Measurements from ENCODE around the gene CST7.

CST7 gene

GRCh38 chr20:24935140-24935539 lies 13.9 kb upstream of the CST7 start:
- no peak overlapping the region for H3K27ac ChIP-seq (replicated peaks)
- no peak overlapping the region for H3K4me3 ChIP-seq (replicated peaks; ENCODE audit: insufficient read depth, low read length)
- no peaks in the 10 kb centered on the region for H3K27me3 ChIP-seq (ENCODE audit: insufficient read depth, poor library complexity, severe bottlenecking)
- no peak for TF ChIP-seq POLR2AphosphoS5 (IDR thresholded peaks at IDR 0.05; ENCODE audit: low read depth)
- TF ChIP-seq REST (IDR thresholded peaks at IDR 0.05; ENCODE audit: insufficient replicate concordance, low read depth), result no peak
- TF ChIP-seq GABPA (IDR thresholded peaks at IDR 0.05; ENCODE audit: low read depth), result no peak
- TF ChIP-seq CTCF (IDR thresholded peaks at IDR 0.05; ENCODE audit: insufficient read depth, low read length), result no peak
- TF ChIP-seq SPI1 (IDR thresholded peaks at IDR 0.05; ENCODE audit: borderline replicate concordance, low read depth), result no peak
- no peak for DNase-seq (ENCODE audit: low read depth in 1 of 2, low spot score in 1 of 2)

DNA sequence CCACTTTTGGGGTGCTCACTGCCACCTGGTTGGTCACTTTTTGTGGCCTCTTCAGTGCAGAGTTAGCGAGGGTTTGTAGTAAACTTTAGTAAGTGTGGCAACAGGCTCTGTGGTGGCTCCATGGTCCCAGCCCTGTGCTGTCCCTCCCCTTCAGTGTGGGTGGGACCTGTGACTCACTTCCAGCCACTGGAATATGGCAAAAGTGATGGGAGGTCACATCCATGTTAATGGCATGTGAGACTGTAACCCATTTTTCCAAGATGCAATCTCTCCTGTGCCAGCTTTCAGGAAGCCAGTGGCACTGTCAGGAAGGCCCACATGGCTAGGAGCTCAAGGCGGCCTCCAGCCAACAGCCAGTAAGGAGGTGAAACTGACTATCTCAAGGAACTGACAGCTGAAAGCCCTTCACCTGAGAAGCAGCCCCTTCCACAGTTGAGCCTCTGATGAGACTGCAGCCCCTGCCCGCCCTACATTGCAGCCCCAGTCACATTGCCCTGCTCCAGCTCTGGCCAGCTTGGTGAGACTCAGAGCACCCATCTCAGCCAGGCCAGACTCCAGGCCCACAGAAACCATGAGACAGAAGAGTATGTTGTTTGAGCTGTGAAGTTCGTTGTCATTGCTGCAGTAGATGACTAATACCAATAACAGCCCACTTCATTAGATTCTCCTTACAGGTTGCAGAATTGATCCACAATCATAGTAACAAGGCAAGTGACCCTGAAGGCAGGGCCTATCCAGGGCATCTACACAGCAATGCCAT lies 13.1 kb upstream of the CST7 start:
- Histone ChIP-seq H3K27me3 (ENCODE audit: insufficient read depth, poor library complexity, severe bottlenecking) (no peaks in the 10 kb centered on the region), H3K4me3 (replicated peaks; ENCODE audit: insufficient read depth, low read length) (no peak overlapping the region), H3K27ac (replicated peaks) (no peak overlapping the region)
- DNase-seq (ENCODE audit: low read depth in 1 of 2, low spot score in 1 of 2), result no peak
- no peak for TF ChIP-seq SPI1 (IDR thresholded peaks at IDR 0.05; ENCODE audit: borderline replicate concordance, low read depth)
- TF ChIP-seq REST (IDR thresholded peaks at IDR 0.05; ENCODE audit: insufficient replicate concordance, low read depth), result no peak
- no peak for TF ChIP-seq GABPA (IDR thresholded peaks at IDR 0.05; ENCODE audit: low read depth)
- TF ChIP-seq CTCF (IDR thresholded peaks at IDR 0.05; ENCODE audit: insufficient read depth, low read length), result no peak
- no peak for TF ChIP-seq POLR2AphosphoS5 (IDR thresholded peaks at IDR 0.05; ENCODE audit: low read depth)

DNA sequence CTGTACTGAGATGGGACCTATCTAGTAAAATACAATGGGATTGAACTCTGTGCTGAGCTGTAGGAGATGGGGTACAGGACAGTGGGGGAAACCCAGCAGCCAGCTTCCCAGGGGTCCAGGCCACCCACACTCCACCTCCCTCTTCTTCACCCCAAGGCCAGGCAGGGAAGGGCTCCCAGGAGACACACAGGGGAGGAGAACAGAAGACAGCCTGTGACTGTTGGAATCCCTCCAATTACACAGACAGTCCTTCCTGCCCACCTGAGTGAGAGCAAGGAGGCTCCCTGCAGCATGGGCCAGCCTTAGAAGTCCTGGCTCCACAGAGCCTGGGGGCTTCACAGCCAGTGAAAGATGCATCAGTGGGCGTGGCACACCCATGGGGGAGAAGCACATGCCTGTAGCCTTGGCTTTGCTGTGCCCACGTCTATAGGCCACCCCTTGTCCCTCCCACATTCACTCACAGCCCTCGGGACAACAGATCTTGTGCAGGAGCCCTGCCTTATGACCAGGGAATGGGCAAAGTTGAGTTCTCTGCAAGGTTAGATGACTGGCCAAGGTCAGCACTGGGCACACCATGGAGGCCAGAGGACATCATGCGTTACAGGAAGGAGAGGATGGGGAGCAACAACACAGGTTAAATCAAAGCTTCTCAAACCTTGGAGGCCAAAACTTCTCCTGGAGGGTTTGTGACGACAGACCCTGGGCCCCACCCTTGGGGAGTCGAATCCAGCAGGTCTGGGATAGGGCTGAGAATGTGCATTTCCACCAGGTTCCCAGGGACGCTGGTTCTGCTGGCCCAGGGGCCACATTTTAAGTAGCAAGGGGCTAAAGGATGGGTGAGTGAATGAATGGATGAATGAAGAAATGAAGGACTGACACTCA lies 12.3 kb upstream of the CST7 start:
- Histone ChIP-seq H3K4me3 (replicated peaks; ENCODE audit: insufficient read depth, low read length) (no peak overlapping the region), H3K27me3 (ENCODE audit: insufficient read depth, poor library complexity, severe bottlenecking) (no peaks in the 10 kb centered on the region), H3K27ac (replicated peaks) (no peak overlapping the region)
- no peak for TF ChIP-seq SPI1 (IDR thresholded peaks at IDR 0.05; ENCODE audit: borderline replicate concordance, low read depth)
- no peak for TF ChIP-seq CTCF (IDR thresholded peaks at IDR 0.05; ENCODE audit: insufficient read depth, low read length)
- DNase-seq (ENCODE audit: low read depth in 1 of 2, low spot score in 1 of 2), result no peak
